IPS-18a (cell line): ENCODE results near the gene NOVA2.

Source experiments
- H3K27ac ChIP-seq: one replicate; pipeline ENCODE4 v1.5.1; 2013; ENCODE audit warnings: low read length
- H3K27me3 ChIP-seq: one replicate; pipeline ENCODE4 v1.6.1; 2013; ENCODE audit warnings: mild to moderate bottlenecking, low read length; ENCODE audit not compliant: control insufficient read depth, insufficient read depth
- H3K36me3 ChIP-seq: one replicate; pipeline ENCODE4 v1.6.1; 2013; ENCODE audit warnings: low read depth, low read length; ENCODE audit not compliant: control insufficient read depth
- H3K4me1 ChIP-seq: one replicate; pipeline ENCODE4 v1.6.1; 2013; ENCODE audit warnings: low read depth, low read length; ENCODE audit not compliant: control insufficient read depth
- H3K4me3 ChIP-seq: one replicate; pipeline ENCODE4 v1.5.1; 2013; ENCODE audit warnings: low read length
- H3K9ac ChIP-seq: one replicate; pipeline ENCODE4 v1.6.1; 2013; ENCODE audit warnings: mild to moderate bottlenecking, low read length, moderate library complexity
- H3K9me3 ChIP-seq: one replicate; pipeline ENCODE4 v1.6.1; 2013; ENCODE audit warnings: low read depth, low read length; ENCODE audit not compliant: control insufficient read depth

The NOVA2 gene

GRCh38 chr19:45883881-45884681 is 89.6 kb downstream of the NOVA2 start:
- H3K36me3 ChIP-seq = no peaks in the 10 kb centered on the region
- no peaks in the 10 kb centered on the region for H3K27me3 ChIP-seq
- H3K27ac ChIP-seq = no peak overlapping the region
- no peak overlapping the region for H3K9ac ChIP-seq
- H3K4me3 ChIP-seq = no peak overlapping the region
- H3K4me1 ChIP-seq = peaks cover 17% of the 10 kb centered on the region
- no peaks in the 10 kb centered on the region for H3K9me3 ChIP-seq
